Psoas muscle (tissue), 8 donors: ENCODE results near the gene CHST8. TPM values are rescaled to one million over a fixed set of nuclear protein-coding genes. Genes with fewer than 3 reads are reported as not detected.
"Not testable (repeated sequence)": the region's sequence is repeated elsewhere in the genome, so short reads cannot be mapped to it uniquely, and the experiment has no call there.

Source experiments
- ATAC-seq, 4 donors: fragments of 200-7000 bp; cut with Tn5 transposase; one replicate each; pipeline ENCODE4 v1.9.1; 2020; ENCODE audit warnings: moderate library complexity in 3 of 4, mild to moderate bottlenecking in 2 of 4
- DNase-seq, 2 donors: peaks; one replicate each; pipeline ENCODE4 v3.0.0-alpha.2; 2020
- H3K27ac ChIP-seq: fragments of 200-600 bp; one replicate; pipeline ENCODE4 v1.8.0; 2022
- H3K27me3 ChIP-seq, 3 donors: fragments of 200-600 bp in 1 of 3; one replicate each; pipeline versions ENCODE4 v1.6.1 to v1.8.0; 2013 to 2022; ENCODE audit warnings: low read length in 2 of 3, mild to moderate bottlenecking in 2 of 3, moderate library complexity in 1 of 3; ENCODE audit not compliant: insufficient read depth in 3 of 3
- H3K36me3 ChIP-seq, 2 donors: fragments of 200-600 bp in 1 of 2; one replicate each; pipeline versions ENCODE4 v1.6.1 to v1.8.0; 2013 to 2022; ENCODE audit warnings: low read depth in 1 of 2, mild to moderate bottlenecking in 1 of 2, moderate library complexity in 1 of 2; ENCODE audit not compliant: insufficient read depth in 1 of 2
- H3K4me1 ChIP-seq: fragments of 200-600 bp; one replicate; pipeline ENCODE4 v1.8.0; 2022
- H3K4me3 ChIP-seq: fragments of 200-600 bp; one replicate; pipeline ENCODE4 v1.8.0; 2022; ENCODE audit warnings: mild to moderate bottlenecking
- H3K9me3 ChIP-seq: fragments of 200-600 bp; one replicate; pipeline ENCODE4 v1.8.0; 2022
- WGBS, 3 donors: extraction: QIAGEN DNeasy Blood & Tissue Kit; methylation state at CpG; one replicate each; pipeline versions ENCODE4 v1.1.6 to v1.1.7; 2013; 5-methylcytosine and 5-hydroxymethylcytosine counted together
- intact Hi-C, 2 donors: fragments of 100-400 bp; cut with DNase I; formaldehyde crosslinking; loops; one replicate each; pipeline versions ENCODE4 v1.11.0 to v1.14.2; 2022
- polyA plus RNA-seq, 3 donors: library from polyadenylated mRNA; stranded (reverse); fragments of 200-250 nt; gene quantifications; one replicate each; pipeline ENCODE4 v1.2.3, GENCODE V29; 2013
- total RNA-seq, 4 donors: library from RNA; stranded (reverse); fragmentation: NEBNext Ultra II Directional in 2 of 4; extraction: Animal tissue kit (Norgen Biotek cat#: 25700) in 2 of 4; gene quantifications; one replicate each; pipeline versions ENCODE4 v1.2.1 to v1.2.4, GENCODE V29; 2021 to 2023
- TF ChIP-seq, protein P1 (sequence below): fragments of 200-600 bp; IDR thresholded peaks from one replicate; pipeline ENCODE4 v1.8.0; 2022; ENCODE audit warnings: antibody characterized with exemption
- donor health status: healthy with polysubstance abuse.
- donor health status: DM: no; HTN: no; CAD: no; lungs with moderate emphysema.
- donor health status: Bipolar disorder and iron deficiency.
- donor health status: healthy.
- donor health status: DM: yes; HTN: yes; CAD: no.
- donor health status: DM: no; HTN: no; CAD: no.
- donor health status: DM: no; HTN: no; CAD: no.
- donor health status: DM: yes; HTN: yes; CAD: no.

CHST8 gene
- total and polyA plus RNA-seq, 7 donors, result 0.05 to 0.60 (median 0.23) TPM; not detected in 1

- no peak overlapping the region for H3K27ac ChIP-seq
- intact Hi-C loops, result no loop called here
- H3K27me3 ChIP-seq, result peaks cover 0 to 10% (median 3%) of the 10 kb centered on the region in 3 donors
- ATAC-seq, result no peak
- TF ChIP-seq, protein P1, sequence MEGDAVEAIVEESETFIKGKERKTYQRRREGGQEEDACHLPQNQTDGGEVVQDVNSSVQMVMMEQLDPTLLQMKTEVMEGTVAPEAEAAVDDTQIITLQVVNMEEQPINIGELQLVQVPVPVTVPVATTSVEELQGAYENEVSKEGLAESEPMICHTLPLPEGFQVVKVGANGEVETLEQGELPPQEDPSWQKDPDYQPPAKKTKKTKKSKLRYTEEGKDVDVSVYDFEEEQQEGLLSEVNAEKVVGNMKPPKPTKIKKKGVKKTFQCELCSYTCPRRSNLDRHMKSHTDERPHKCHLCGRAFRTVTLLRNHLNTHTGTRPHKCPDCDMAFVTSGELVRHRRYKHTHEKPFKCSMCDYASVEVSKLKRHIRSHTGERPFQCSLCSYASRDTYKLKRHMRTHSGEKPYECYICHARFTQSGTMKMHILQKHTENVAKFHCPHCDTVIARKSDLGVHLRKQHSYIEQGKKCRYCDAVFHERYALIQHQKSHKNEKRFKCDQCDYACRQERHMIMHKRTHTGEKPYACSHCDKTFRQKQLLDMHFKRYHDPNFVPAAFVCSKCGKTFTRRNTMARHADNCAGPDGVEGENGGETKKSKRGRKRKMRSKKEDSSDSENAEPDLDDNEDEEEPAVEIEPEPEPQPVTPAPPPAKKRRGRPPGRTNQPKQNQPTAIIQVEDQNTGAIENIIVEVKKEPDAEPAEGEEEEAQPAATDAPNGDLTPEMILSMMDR, result no peak
- H3K4me1 ChIP-seq, result no peaks in the 10 kb centered on the region
- no peak overlapping the region for H3K4me3 ChIP-seq
- no peaks in the 10 kb centered on the region for H3K36me3 ChIP-seq
- WGBS, 3 donors, result 66 to 77% (median 73%) methylated on average over 7 of the region's 7 CpGs
- H3K9me3 ChIP-seq, result no peaks in the 10 kb centered on the region
- no peak for DNase-seq
Observed at GRCh38 chr19:33661336-33661735, 39.6 kb downstream of the CHST8 start.

- DNase-seq (no peak), ATAC-seq (no peak)
- peaks cover 0 to 11% (median 7%) of the 10 kb centered on the region in 3 donors for H3K27me3 ChIP-seq
Observed at GRCh38 chr19:33662391-33663092, 40.8 kb downstream of the CHST8 start.

DNA sequence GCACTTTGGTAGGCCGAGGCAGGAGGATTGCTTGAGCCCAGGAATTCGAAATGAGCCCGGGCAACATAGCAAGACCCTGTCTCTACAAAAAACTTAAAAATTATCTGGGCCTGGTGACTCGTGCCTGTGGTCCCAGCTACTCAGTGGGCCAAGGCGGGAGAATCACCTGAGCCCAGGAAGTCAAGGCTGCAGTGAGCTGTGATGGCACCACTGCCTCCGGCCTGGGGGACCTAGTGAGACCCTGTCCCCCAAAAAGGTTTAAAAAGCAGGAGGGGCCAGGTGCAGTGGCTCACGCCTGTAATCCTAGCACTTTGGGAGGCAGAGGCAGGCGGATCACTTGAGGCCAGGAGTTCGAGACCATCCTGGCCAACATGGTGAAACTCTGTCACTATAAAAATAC, 41.6 kb downstream of the CHST8 start:
- H3K27ac ChIP-seq, DNase-seq, ATAC-seq, H3K36me3 ChIP-seq, H3K4me1 ChIP-seq, intact Hi-C loops, H3K9me3 ChIP-seq, H3K4me3 ChIP-seq: not testable (repeated sequence)
- 81 to 87% (median 83%) methylated on average over 9 of the region's 9 CpGs for WGBS, 3 donors
- peaks cover 0 to 11% (median 7%) of the 10 kb centered on the region in 3 donors for H3K27me3 ChIP-seq

More at GRCh38 chr19:33662391-33663092, 40.8 kb downstream of the CHST8 start:
- TF ChIP-seq, protein P1, result no peak
- Histone ChIP-seq H3K4me3 (no peak overlapping the region), H3K9me3 (no peaks in the 10 kb centered on the region), H3K4me1 (no peaks in the 10 kb centered on the region), H3K36me3 (no peaks in the 10 kb centered on the region), H3K27ac (no peak overlapping the region)
- intact Hi-C loops, result no loop called here
- WGBS, 3 donors, result 64 to 75% (median 66%) methylated on average over 11 of the region's 11 CpGs

DNA sequence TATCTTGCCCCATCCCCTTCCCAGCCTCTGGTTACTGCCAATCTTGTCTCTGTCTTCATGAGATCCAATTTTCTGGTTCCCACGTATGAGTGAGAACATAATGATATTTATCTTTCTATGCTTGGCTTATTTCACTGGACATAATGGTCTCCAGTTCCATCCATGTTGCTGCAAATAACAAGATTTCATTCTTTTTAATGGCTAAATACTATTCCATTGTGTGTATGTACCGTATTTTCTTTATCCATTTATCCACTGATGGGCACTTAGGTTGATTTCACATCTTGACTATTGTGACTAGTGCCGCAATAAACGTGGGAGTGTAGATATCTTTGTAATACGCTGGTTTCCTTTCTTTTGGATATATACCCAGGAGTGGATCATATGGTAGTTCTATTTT, 43.0 kb downstream of the CHST8 start:
- no peaks in the 10 kb centered on the region for H3K36me3 ChIP-seq
- 88 to 95% (median 92%) methylated on average over 5 of the region's 5 CpGs for WGBS, 3 donors
- intact Hi-C loops, result no loop called here

More for the DNA sequence above, 43.0 kb downstream of the CHST8 start:
- Histone ChIP-seq H3K4me1 (no peaks in the 10 kb centered on the region), H3K27me3 (peaks cover 0 to 7% (median 5%) of the 10 kb centered on the region in 3 donors), H3K4me3 (no peak overlapping the region), H3K27ac (no peak overlapping the region), H3K9me3 (no peaks in the 10 kb centered on the region)
- ATAC-seq, result no peak
- no peak for DNase-seq
- TF ChIP-seq, protein P1, result no peak
